ENCODE measurements around the gene PLEKHG7.

- no peak for TF ChIP-seq CTCF (conservative IDR thresholded peaks at IDR 0.05; ENCODE audit: low read depth, low read length)
- TF ChIP-seq EZH2 (IDR thresholded peaks at IDR 0.05; ENCODE audit: borderline replicate concordance, low read depth, low read length, poor library complexity, severe bottlenecking): no peak
Observed at GRCh38 chr12:92674500-92674899, 28.3 kb upstream of the PLEKHG7 start.

All from A673 (cell line).